Spinal cord (tissue), 10 donors: ENCODE results near the gene ZC3H11A. TPM values are rescaled to one million over a fixed set of nuclear protein-coding genes. Genes with fewer than 3 reads are reported as not detected.
"Not testable (repeated sequence)": the region's sequence is repeated elsewhere in the genome, so short reads cannot be mapped to it uniquely, and the experiment has no call there.

Experiments
- DNase-seq, 6 donors: peaks; one replicate each; pipeline versions ENCODE4 v3.0.0 to v3.0.0-alpha.2; 2013 to 2015; ENCODE audit warnings: low spot score in 6 of 6, low read depth in 4 of 6
- H3K27ac ChIP-seq: one replicate; pipeline ENCODE4 v1.5.1; 2013; ENCODE audit warnings: low read depth, low read length, control low read depth
- H3K27me3 ChIP-seq: one replicate; pipeline ENCODE4 v1.6.1; 2013; ENCODE audit warnings: low read length; ENCODE audit not compliant: control insufficient read depth, insufficient read depth
- H3K36me3 ChIP-seq: one replicate; pipeline ENCODE4 v1.6.1; 2013; ENCODE audit warnings: low read length; ENCODE audit not compliant: control insufficient read depth, insufficient read depth
- H3K4me1 ChIP-seq: one replicate; pipeline ENCODE4 v1.6.1; 2013; ENCODE audit warnings: low read length; ENCODE audit not compliant: control insufficient read depth, insufficient read depth
- H3K4me3 ChIP-seq: one replicate; pipeline ENCODE4 v1.5.1; 2013; ENCODE audit warnings: low read depth, low read length, control low read depth
- H3K9me3 ChIP-seq: one replicate; pipeline ENCODE4 v1.6.1; 2013; ENCODE audit warnings: low read length; ENCODE audit not compliant: control insufficient read depth, insufficient read depth
- WGBS: methylation state at CpG from one replicate; pipeline ENCODE4 v1.1.5; 2013; ENCODE audit warnings: missing lambda C conversion rate; ENCODE audit not compliant: insufficient coverage; 5-methylcytosine and 5-hydroxymethylcytosine counted together
- polyA plus RNA-seq, 2 donors: library from polyadenylated mRNA; unstranded; fragments of 120-200 nt; gene quantifications; one replicate each; pipeline ENCODE4 v1.2.1, GENCODE V29; 2013; ENCODE audit not compliant: insufficient read length in 2 of 2
- small RNA-seq: library from RNA; depleted of rRNA; stranded (forward); fragments of <200 nt; gene quantifications from one replicate; pipeline ENCODE3, GENCODE V24; 2014; ENCODE audit warnings: low replicate concordance
- total RNA-seq, 2 donors: library from RNA; depleted of rRNA in 1 of 2; stranded (reverse); fragments of 120-200 nt in 1 of 2; fragments of >200 nt in 1 of 2; gene quantifications; one replicate each; pipeline versions ENCODE4 v1.2.3 to v1.2.4, GENCODE V29; 2013 to 2014
- donor health status: healthy.

The ZC3H11A gene
- total and polyA plus RNA-seq, 4 donors, result 95.3 to 118 (median 97.1) TPM

- H3K4me3 ChIP-seq, result no peak overlapping the region
- no peaks in the 10 kb centered on the region for H3K4me1 ChIP-seq
- no peaks in the 10 kb centered on the region for H3K27me3 ChIP-seq
- H3K9me3 ChIP-seq, result no peaks in the 10 kb centered on the region
- no peak overlapping the region for H3K27ac ChIP-seq
- peaks cover 30% of the 10 kb centered on the region for H3K36me3 ChIP-seq
- no peak for DNase-seq
- WGBS, result no CpG with 5 or more reads among the region's 1 CpG
Observed at GRCh38 chr1:203828503-203828902, 33.1 kb downstream of the ZC3H11A start.

- H3K4me3 ChIP-seq, H3K9me3 ChIP-seq, H3K4me1 ChIP-seq, H3K27me3 ChIP-seq, H3K27ac ChIP-seq, DNase-seq: not testable (repeated sequence)
- peaks cover 29% of the 10 kb centered on the region for H3K36me3 ChIP-seq
- no CpG with 5 or more reads among the region's 5 CpGs for WGBS
Observed at GRCh38 chr1:203829247-203829646, 33.8 kb downstream of the ZC3H11A start.

DNA sequence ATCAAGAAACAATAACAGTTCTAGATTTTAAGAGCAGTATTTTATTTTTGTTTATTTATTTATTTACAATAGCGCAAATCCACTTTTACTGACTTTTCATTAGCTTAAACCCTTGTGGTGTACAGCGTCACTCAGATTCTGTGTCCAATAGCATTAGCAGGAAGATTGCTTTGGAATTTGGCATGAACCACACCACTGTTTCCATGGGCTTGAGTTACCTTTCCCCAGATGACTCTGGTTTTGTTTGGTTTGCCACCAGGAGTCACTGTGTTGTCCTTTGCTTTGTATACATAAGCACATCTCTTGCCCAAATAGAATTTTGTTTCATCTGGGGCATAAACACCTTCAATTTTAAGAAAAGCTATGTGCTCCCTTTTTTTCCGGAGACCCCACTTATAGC lies 40.1 kb downstream of the ZC3H11A start:
- Histone ChIP-seq H3K36me3 (peaks cover 55% of the 10 kb centered on the region), H3K27me3 (no peaks in the 10 kb centered on the region), H3K4me1 (no peaks in the 10 kb centered on the region), H3K27ac (no peak overlapping the region), H3K9me3 (no peaks in the 10 kb centered on the region), H3K4me3 (no peak overlapping the region)
- 100% methylated on average over 1 of the region's 3 CpGs for WGBS
- DNase-seq, result no peak

DNA sequence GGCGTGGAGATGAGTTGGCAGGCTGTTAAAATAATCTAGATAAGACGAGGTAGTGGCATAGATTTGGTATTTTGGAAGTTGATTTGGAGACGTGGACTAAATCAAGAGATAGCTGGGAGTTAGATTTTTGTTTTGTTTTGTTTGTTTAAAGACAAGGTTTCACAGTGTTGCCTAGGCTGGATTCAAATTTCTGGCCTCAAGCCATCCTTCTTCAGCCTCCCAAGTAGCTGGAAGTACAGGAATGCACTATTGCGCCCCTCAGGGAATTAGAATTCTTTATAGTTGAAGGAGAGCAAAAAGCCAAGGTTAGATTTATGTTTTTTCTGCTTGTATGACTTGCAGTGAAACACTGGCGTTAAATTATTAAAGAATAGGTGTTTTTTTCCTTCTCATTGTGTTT lies 43.7 kb downstream of the ZC3H11A start:
- Histone ChIP-seq H3K9me3 (no peaks in the 10 kb centered on the region), H3K4me1 (no peaks in the 10 kb centered on the region), H3K4me3 (no peak overlapping the region), H3K27ac (no peak overlapping the region), H3K27me3 (no peaks in the 10 kb centered on the region), H3K36me3 (peaks cover 51% of the 10 kb centered on the region)
- DNase-seq, result peak in 3 of 6 donors; percentile 5 to 29 (median 17)
- WGBS, result 68% methylated on average over 3 of the region's 5 CpGs

DNA sequence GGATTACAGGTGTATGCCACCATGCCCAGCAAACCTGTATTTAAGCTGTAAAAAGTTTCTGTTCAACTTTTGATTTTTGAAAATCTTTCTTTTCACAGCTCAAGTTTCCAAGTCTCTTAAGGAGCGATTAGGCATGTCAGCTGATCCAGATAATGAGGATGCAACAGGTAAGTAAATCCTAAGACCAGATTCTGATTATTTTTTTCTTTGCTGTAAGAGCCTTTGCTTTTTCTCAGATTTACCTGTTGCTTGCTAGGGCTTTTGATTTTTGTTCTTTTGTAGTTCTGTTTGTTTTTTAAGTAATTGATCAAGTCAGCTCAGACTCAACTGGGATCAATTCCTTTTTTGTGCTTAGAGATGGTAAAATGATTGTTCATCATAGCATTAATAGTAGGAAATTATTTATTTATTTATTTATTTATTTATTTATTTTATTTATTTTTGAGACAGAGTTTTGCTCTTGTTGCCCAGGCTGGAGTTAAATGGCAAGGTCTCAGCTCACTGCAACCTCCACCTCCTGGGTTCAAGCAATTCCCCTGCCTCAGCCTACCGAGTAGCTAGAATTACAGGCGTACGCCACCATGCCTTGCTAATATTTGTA lies 44.9 kb downstream of the ZC3H11A start:
- no CpG with 5 or more reads among the region's 4 CpGs for whole genome bisulfite sequencing
- H3K36me3 ChIP-seq, result peaks cover 44% of the 10 kb centered on the region

GRCh38 chr1:203842559-203842876 lies 47.1 kb downstream of the ZC3H11A start:
- H3K9me3 ChIP-seq, result no peaks in the 10 kb centered on the region
- H3K36me3 ChIP-seq, result peaks cover 38% of the 10 kb centered on the region
- H3K27me3 ChIP-seq, result no peaks in the 10 kb centered on the region

More for the DNA sequence above, 44.9 kb downstream of the ZC3H11A start:
- H3K9me3 ChIP-seq, result no peaks in the 10 kb centered on the region
- DNase-seq, result no peak
- H3K27me3 ChIP-seq, result no peaks in the 10 kb centered on the region
- no peaks in the 10 kb centered on the region for H3K4me1 ChIP-seq
- no peak overlapping the region for H3K4me3 ChIP-seq
- H3K27ac ChIP-seq, result no peak overlapping the region

DNA sequence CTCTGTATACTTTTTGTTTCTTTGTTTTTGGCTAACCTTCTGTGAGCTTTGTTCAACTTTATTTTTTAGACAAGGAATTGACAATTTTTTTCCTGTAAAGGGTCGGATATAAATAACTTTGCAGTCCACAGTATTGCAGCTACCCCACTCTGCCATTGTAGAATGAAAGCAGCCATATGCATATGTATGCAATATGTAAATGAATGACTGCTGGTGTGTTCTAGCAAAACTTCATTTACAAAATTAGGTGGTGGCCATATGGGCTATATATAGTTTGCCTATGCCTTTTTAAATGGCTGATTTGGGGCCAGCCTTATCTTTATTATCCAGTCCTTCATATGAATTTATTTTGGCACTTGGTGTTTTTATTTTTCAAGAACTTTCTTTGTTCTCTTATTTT lies 48.0 kb downstream of the ZC3H11A start:
- Histone ChIP-seq H3K4me1 (no peaks in the 10 kb centered on the region), H3K36me3 (peaks cover 41% of the 10 kb centered on the region), H3K4me3 (no peak overlapping the region), H3K27me3 (no peaks in the 10 kb centered on the region), H3K27ac (no peak overlapping the region), H3K9me3 (no peaks in the 10 kb centered on the region)
- peak in 1 of 6 donors; percentile 49 for DNase-seq
- no CpG with 5 or more reads among the region's 1 CpG for WGBS

More at GRCh38 chr1:203842559-203842876, 47.1 kb downstream of the ZC3H11A start:
- no peak for DNase-seq
- H3K4me3 ChIP-seq, result no peak overlapping the region
- no CpG with 5 or more reads among the region's 2 CpGs for WGBS
- H3K27ac ChIP-seq, result no peak overlapping the region
- no peaks in the 10 kb centered on the region for H3K4me1 ChIP-seq

Small RNA genes within 50 kb of the gene (small RNA-seq; reads per million reads assigned to genes)
- 0.49 reads per million, percentile 55 among the genes with 10 or more reads in this experiment for gene ZC3H11A

Other genes with a start within 250 kb of the ZC3H11A start
- 100 to 1,000 TPM in 1 of 2 donors, 10 to 100 TPM in 1; 87.9 to 111 TPM for gene ATP2B4, start 168.8 kb upstream of the ZC3H11A start, total RNA-seq
- 100 to 1,000 TPM; 126 to 129 TPM for gene ATP2B4, start 168.8 kb upstream of the ZC3H11A start, polyA plus RNA-seq
- gene LAX1, start 30.4 kb upstream of the ZC3H11A start, total RNA-seq, result under 1 TPM; 0.11 to 0.20 TPM
- under 1 TPM in 1 of 2 donors, not detected in 1; 0.12 TPM for gene LAX1, start 30.4 kb upstream of the ZC3H11A start, polyA plus RNA-seq
- 10 to 100 TPM; 17.7 to 29.1 TPM for gene ZBED6, start within 50 bp of the ZC3H11A start, total RNA-seq
- gene ZBED6, start within 50 bp of the ZC3H11A start, polyA plus RNA-seq, result 1 to 10 TPM; 3.1 to 9.4 TPM
- 10 to 100 TPM; 49.3 to 99.6 TPM for gene SNRPE, start 66.0 kb downstream of the ZC3H11A start, total RNA-seq
- 100 to 1,000 TPM; 132 to 141 TPM for gene SNRPE, start 66.0 kb downstream of the ZC3H11A start, polyA plus RNA-seq